ENCODE measurements around the gene PTAR1.

- TF ChIP-seq CTCF (IDR thresholded peaks at IDR 0.05 in 2 of 3, conservative IDR thresholded peaks at IDR 0.05 in 1 of 3; ENCODE audit: borderline replicate concordance in 1 of 3, insufficient read depth in 1 of 3, low read depth in 2 of 3, low read length in 2 of 3), result no peak
- TF ChIP-seq EZH2phosphoT487 (IDR thresholded peaks at IDR 0.05; ENCODE audit: borderline replicate concordance), result no peak
- TF ChIP-seq SIN3A (IDR thresholded peaks at IDR 0.05; ENCODE audit: low read depth), result no peak
- no peak for TF ChIP-seq ZNF274 (IDR thresholded peaks at IDR 0.05; ENCODE audit: low read depth, low read length)
- no peak for TF ChIP-seq POLR2A (IDR thresholded peaks at IDR 0.05; ENCODE audit: borderline replicate concordance, extremely low read depth, insufficient read depth, insufficient read length)
- no peak for TF ChIP-seq EZH2 (IDR thresholded peaks at IDR 0.05)
- TF ChIP-seq CEBPB (IDR thresholded peaks at IDR 0.05; ENCODE audit: low read depth), result no peak
- TF ChIP-seq POLR2AphosphoS5 (IDR thresholded peaks at IDR 0.05; ENCODE audit: low read depth, low read length), result no peak
- TF ChIP-seq RAD21 (IDR thresholded peaks at IDR 0.05; ENCODE audit: low read depth), result no peak
- TF ChIP-seq ELF1 (IDR thresholded peaks at IDR 0.05; ENCODE audit: borderline replicate concordance, low read depth), result no peak
- TF ChIP-seq SP1 (IDR thresholded peaks at IDR 0.05; ENCODE audit: low read depth), result no peak
- TF ChIP-seq YY1 (IDR thresholded peaks at IDR 0.05; ENCODE audit: extremely low read depth, insufficient replicate concordance, low read depth, low read length), result no peak
- no peak for TF ChIP-seq JUND (IDR thresholded peaks at IDR 0.05)
Measured at GRCh38 chr9:69677931-69678330, 81.9 kb downstream of the PTAR1 start.
